HG03280 (cell line): ENCODE data around the gene PTPRM.

ENCODE experiments used
- ATAC-seq: cut with Tn5 transposase; IDR thresholded peaks from one replicate; pipeline ENCODE4 v1.9.1; 2021; ENCODE audit warnings: mild to moderate bottlenecking, moderate library complexity; ENCODE audit not compliant: unreplicated experiment

The PTPRM gene

DNA sequence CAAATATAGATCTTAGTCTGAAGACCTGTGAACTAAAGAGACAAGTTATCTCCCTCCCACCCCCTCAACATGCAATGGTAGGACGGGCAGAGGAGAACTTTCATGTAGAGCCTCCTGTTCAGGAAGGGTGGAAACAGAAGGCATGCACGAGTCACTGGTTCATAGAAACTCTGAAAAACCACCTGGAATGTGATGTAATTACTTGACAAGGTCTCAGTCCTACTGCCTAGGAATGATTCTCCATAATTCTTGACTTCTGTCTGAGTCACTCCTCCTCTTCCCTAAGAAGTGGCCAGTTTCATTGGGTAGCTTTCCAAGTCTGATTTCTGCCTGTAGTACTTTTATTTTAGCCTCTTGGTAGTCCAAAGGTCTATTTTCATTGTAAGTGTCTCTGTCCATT, 277.3 kb downstream of the PTPRM start:
- no peak for ATAC-seq

DNA sequence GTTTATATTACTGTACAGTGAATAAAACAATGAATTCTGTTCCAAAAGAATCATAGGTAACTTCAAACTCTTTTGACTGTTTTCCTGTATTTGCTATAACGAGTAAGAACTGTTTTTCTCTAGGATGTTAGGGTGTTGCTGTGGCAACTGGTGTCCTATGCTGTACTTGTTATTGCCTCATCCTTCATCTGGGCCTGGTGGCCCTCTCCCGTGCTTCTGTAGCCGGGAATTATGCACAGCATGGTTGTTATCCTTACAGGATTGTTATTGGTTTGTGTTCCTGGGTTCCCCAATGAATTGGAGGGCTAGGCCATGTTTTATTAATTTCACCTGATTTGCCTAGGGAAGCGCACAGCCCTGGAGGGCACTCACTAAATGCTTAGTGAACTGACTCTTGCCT, 279.2 kb downstream of the PTPRM start:
- no peak for ATAC-seq

DNA sequence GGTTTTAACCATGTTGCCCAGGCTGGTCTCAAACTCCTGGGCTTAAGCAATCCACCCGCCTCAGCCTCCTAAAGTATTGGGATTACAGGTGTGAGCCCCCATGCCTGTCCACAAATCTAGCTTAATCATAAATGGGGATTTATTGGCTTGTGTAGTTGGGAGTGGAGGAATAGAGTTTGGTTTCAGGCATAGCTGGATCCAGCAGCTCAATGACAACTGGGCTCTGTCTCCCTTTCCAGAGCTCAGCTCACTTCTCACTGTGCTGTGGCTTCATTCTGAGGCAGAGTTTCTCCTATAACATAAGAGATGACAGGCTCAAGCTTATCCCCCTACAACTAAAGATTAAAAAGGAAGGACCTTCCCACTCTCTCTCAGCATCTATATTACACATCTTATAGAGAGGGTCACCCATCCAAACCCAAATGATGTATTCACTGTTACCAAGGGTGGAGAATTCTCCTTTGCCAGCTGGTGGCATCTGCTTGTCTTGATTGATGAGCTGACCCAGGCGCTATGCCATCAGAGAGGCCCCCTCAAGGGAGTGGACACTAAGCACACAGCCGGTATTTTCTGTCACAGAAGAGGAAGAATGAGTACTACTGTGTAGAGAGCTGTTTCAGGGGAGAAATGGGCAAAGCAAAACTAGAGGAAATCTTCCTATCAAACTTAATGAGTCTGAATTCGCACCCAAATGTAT, 280.4 kb downstream of the PTPRM start:
- ATAC-seq = no peak

DNA sequence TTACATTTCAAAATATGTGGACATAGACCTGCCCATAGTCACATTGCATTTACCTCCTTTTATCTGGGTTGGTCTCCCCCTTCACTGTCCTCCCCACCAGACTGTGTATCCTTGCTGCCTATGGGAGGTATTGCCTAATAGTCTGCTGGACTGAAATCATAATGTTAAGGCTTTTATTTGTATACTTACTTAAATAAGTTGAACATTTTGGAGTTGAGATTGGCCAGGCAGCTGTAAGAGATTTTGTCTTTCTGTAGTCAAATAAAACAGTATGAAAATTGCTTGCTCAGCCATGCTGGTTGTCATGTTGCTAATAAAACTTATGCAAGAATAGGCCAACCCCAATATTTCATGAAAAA, 280.9 kb downstream of the PTPRM start:
- ATAC-seq = no peak

DNA sequence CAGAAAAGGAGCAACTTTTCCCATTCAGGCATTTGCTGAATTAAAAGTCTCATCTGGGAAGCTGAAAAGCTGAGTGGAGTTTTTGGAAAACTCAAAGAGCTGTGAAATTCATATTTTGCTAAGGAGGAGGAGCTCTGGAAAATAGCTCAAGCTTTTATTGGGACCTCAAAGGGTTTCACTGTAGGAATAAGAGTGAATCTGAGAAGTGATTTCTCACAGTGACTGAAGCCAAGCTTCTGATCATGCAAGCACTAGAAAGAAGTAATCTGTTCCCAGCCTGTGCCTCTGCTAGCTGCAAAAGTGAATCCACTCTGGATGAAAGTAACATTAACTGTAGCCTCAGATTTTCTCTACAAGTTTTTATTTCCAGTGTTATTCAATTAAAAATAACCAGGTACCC, 283.3 kb downstream of the PTPRM start:
- no peak for ATAC-seq

DNA sequence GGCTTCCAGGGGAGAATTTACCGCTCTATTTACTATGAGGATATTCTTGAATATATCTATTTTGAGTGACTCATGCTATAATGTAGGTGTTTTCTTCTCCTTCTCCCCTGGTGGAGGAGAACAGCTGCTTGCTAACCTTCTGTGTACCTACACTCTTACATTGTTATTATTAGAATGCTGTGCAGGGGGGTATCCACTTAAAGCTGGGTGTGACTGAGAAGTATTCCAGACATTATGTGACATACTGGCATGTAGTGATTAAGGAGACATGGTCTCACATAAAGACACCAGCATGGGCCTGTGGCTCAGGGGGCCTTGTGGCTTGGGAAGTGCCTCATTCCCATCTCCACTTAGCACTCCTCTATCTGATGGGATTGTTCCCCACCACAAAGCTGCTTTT, 287.9 kb downstream of the PTPRM start:
- ATAC-seq = no peak

DNA sequence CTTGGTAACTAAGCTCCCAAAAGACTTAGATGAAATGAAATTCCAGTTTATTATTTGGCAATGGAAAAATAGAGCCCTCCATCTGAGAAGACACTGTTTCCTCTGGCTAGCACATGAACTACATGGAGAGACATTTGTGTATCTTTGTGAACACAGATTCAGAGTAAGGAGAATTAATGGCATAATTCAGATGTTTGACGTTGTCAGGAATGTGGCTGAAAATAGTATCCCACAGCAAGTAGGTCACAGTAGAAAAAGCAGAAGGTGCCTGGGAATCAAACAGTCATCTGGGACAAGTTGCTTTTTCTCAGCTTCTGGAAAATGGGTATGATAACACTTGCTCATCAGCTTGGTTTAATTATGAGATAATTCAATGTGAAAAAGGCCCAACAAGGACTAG, 288.6 kb downstream of the PTPRM start:
- ATAC-seq = no peak

DNA sequence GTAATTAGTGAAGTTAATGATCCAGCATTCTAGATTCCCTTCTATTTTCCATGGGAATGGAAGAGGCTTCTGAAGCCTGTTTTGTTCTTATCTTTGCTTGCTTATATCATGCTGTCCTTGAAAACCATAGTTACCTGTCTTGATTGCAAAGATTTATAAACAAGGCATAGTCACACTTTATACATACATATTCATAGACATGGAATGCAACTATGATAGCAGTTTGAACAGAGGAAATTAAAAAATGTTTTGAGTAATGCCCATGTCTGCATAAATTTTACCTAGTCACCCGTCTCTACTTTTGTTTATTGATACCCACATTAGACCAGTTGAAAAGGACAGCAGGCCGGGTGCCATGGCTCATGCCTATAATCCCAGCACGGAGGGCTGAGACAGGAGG, 289.0 kb downstream of the PTPRM start:
- ATAC-seq = no peak

DNA sequence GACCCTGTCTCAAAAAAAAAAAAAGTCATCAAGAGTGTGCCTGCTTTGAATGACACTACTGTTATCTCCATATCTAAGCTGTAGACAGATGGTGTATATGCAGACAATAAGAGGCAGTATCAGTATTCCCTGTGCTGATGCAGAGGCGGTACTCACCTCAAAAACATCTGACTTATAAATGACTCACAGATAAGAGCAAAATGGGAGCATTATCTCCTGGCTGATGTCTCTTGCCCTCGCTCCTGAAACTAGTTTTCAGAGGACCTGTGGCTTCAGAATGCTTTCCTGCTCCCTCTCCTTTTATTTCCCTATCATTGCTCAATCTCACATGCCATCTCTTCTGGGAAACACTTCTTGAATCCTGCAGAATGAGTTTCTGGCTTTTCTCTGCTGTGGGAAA, 289.6 kb downstream of the PTPRM start:
- no peak for ATAC-seq

DNA sequence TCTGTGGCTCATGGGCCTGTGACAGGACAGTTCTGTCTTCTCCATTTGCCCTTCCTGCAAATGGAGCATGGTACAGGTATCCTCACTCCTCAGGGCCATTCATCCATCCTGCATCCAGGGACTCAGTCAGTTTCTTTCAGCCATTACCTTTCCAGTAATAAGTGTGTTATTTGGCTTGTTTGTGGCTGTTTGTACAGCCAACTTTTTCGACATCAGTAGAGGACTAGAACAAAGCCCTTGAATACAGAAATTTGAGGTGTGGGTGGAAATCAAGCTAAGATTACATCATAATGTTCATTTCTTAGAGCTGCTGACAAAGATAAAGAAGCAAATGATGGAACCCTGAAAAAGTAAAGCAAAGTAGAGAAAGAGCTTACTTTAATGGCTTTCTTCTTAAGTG, 290.4 kb downstream of the PTPRM start:
- ATAC-seq = no peak

DNA sequence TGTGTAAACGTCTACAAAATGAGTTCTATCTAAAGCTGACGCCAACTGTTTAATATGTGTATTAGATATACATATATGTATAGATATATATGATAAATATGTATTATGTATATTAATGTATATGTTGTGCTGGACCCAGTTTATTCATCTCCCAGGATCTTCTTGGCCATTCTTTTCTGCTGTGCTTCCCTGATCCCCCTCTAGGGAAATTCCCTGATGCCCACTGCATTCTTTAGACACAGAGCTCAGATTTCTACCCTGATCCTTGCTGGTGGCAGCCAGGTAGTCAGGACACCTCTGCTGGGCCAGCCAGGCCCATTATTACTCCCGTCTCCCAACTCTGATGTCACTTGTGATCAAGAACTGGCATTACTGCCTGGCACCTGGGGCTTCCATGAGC, 292.0 kb downstream of the PTPRM start:
- no peak for ATAC-seq

DNA sequence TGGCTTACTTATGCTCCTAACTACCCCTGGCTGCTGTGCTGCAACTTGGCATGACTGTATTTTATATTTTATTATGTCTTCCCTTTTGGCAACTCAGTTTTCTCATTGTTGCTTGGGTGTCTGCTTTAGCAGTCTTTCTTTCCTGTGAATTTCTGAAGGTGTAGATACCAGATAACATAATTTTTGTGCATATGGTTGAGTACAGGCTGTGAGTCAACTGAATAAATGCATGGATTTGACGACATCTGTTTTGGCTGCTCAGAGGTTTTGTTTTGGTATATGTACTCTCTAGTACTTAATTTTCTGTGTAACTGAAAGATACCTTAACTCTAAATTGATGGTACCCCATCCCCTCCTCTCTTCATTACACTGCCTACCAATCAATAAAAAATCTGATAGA, 303.1 kb downstream of the PTPRM start:
- no peak for ATAC-seq

DNA sequence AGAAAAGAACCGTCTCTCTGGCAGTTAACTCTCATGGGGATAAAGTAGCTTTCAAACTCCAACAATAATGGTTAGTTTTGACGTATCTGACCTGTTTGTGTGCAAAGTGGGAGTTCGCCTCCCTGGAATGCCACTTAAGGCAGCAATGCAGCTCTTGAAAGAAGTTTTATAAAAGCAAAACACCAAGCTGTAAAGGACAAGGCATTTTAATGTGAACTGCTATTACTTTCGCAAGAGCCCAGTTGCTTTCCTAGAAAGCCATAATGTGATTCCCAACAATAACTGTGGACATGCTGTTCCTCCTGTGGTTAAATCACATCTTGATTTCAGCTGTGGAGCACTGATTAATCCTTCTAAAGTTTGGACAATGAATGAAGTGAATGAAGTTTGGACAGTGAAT, 303.7 kb downstream of the PTPRM start:
- no peak for ATAC-seq

DNA sequence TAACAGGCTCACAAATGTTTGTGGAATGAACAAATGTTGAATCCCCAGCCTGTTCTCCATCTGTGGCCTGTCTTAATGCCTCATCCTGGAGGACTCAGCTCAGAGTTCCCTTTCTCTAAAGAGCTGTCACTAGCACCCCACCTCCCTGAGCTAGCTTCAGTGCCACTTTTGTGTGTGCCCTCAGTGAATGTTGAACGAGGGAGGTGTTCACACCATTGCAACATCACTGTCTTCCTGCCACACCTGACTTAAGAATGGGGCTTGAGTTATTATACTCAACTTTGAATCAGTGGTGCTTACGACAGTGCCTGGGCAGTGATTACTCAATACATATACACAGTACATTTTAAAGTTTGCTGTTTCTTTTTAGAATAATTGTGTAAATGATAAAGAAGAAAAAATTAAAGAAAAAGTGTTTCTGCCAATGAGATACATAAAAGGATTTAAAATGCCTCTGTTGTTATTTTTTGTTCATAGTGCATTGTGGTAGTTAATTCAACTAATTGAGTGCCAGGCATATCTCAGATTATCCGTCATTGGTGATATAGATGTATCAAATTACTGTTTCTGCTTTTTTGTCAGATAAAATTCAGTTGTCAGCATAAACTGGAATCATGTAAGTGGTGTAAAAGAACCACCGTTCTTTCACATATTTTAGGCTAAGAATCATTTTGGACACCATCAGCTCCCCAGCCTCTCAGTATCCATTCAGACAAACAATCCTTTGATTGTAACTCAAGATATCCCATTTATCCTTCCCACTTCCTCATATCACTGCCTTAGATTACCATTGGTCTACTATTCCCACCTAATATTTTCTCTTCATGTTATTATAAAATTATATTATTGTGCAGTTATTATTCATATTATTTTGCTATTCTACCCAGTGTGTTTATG, 304.7 kb downstream of the PTPRM start:
- no peak for ATAC-seq

DNA sequence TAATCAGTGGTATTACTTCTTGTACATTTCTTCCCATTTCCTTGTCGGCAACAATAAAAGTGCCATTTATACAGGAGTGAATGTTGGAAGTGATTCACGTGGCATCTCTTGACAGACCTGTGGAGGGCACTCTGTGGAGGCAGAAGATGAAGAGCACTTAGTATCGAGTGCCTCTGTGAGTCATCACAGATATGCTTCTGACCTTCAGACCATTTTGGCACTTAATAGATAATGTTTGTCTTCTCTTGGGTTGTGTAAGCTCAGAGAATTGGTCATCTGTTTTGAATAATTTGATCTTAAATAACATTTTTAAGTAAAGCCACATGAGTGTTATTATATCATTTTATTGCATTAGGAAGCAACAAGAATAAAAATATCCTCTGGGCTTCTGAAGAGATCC, 305.5 kb downstream of the PTPRM start:
- no peak for ATAC-seq

DNA sequence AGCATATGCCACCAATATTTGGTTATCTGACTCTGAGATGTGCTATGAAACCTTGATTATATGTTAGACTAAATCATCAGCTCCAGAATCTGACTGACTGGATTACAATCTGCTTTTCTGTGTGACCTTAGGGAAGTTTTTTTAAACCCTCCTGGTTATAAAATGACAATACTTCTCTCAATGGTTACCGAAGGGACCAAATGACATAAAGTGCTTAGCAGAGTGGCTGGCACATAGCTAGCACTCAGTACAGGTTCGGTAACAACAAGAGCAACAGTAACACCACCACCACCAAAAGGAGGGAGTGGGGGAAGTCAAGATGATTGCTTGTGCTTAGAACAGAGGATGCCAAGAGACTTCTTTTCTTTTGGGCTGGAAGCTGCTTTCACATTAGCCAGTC, 306.2 kb downstream of the PTPRM start:
- ATAC-seq = no peak

DNA sequence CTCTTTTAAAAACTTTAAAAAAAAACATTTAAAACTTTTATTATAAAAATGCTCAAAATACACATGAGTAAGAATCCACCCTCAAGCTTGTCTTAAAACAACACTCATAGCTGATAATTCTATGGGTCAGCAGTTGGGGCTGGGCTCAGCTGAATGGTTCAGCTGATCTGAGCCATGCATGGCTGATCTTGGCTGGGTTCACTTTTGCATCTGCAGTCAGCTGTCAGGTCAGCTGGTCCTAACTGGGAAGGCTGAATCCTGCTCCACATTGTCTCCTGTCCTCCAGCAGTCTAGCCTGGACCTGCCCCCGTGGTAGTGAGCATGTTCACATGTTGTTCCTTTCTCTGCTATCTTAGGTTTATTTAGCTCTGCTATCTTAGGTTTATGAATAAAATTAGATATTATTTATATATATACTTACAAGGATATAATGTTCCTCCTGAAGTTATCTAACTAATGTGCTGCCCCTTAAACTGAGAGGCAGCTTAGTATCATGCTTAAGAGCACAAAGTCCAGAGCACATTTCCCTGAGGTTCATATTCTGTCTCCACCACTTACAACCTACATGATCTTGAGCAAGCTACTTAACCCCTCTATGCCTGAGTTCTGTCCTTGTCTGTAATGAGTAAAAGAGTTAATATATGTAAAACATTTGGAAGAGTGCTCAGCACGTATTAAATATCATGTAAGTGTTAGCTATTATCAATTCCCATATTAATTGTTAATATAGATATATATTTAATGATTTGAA, 309.4 kb downstream of the PTPRM start:
- no peak for ATAC-seq

DNA sequence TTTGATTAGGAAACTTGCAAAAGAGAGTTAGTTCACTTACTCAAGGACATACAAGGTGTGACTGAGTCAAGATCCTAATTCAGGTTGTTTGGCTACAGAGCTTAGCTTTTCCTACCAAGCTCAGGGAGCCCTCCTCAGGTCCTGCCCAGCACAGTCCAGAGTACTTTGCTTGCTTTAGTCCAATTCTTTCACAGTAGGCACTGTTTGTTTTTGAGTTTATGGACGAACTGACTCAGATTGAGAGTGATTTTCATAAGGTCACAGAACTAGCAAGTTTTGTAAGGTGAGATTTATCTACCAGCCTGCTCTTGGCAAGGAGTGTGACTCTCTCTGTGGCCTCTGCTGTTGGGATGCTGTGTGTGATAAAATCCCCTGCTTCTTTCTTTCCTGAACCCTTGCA, 310.5 kb downstream of the PTPRM start:
- no peak for ATAC-seq

DNA sequence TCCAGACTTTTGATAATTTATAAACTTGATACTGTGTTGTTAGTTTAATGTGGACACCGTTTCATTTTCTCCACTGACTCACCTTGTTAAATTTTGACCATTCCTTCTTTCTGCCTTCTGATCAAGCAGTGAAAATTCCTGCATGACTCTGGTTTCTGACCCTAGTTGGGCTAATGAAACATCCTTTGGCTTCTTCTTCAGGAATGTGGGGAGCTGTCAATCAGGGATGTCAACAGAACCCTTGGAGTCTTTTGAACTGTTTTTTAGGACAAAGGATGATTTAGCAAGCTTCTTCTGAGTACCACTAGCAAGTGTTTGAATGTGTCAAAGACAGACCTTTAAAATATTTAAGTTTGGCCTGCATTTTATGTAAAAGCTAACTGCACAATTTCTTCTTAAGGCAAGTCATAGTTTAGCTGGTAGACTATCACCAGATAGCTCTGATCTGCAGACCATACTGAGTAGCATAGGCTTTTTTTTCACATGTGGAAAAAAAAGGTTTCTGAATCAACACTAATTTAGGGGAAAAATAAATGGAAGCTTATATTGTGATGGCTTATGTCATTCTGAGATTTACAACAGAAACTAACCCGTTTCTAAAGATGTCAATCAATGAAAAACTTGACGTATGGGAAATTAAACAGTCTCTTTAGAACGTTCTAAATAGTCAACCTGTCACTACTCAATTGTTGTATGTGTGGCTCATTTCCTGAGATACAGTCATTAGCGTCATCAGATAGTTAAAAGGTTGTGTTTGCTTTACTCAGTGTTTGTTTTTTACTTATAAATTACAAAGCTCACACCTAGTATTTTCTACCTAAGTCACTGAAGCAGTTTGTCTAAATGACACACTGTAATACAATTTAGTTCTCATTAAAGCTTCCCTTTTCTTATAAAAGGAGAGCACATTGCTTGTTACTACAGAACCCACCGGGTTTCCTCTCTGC, 311.4 kb downstream of the PTPRM start:
- no peak for ATAC-seq

DNA sequence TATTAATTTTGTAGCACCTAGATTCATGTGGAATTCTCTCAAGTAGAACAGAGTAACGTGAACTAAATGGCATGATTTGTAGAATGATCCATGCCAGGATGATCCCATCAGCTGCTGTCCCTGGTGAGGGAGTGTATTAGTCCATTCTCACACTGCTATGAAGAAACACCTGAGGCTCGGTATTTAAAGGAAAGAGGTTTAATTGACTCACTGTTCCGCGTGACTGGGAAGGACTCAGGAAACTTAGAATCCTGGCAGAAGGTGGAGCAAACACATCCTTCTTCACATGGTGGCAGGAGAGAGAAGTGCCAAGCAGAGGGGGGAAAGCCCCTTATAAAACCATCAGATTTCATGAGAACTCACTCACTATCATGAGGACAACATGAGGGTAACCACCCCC, 312.6 kb downstream of the PTPRM start:
- no peak for ATAC-seq

DNA sequence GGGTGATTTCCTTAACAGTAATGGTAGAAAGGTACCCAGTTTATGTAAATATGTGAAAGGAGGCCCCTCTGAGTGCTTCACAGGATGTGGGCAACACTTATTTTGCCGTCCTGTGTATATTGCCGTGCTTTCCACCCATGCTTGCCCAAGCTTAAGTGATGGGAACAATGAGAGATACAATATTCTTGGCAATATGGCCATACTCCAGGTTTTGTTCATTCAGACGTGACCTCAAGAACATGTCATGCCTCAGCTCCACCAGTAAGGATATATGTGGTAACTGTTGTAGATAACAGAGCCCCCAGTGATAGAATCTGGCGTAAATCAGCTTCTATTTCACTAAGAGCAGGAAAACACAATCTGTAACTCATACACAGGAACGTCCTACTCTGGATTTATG, 318.7 kb downstream of the PTPRM start:
- no peak for ATAC-seq
